GM10266 (cell line): ENCODE results near the gene BASP1.

ENCODE experiments used
- DNase-seq: peaks from one replicate; pipeline ENCODE4 v3.0.0; 2012; ENCODE audit errors: extremely low spot score
- TF ChIP-seq, protein P1 (sequence below): IDR thresholded peaks from 2 replicates; pipeline ENCODE4 v1.5.1; 2012; ENCODE audit warnings: mild to moderate bottlenecking, low read depth; ENCODE audit not compliant: control insufficient read depth, insufficient read depth; ENCODE audit errors: missing control alignments

Gene BASP1

DNA sequence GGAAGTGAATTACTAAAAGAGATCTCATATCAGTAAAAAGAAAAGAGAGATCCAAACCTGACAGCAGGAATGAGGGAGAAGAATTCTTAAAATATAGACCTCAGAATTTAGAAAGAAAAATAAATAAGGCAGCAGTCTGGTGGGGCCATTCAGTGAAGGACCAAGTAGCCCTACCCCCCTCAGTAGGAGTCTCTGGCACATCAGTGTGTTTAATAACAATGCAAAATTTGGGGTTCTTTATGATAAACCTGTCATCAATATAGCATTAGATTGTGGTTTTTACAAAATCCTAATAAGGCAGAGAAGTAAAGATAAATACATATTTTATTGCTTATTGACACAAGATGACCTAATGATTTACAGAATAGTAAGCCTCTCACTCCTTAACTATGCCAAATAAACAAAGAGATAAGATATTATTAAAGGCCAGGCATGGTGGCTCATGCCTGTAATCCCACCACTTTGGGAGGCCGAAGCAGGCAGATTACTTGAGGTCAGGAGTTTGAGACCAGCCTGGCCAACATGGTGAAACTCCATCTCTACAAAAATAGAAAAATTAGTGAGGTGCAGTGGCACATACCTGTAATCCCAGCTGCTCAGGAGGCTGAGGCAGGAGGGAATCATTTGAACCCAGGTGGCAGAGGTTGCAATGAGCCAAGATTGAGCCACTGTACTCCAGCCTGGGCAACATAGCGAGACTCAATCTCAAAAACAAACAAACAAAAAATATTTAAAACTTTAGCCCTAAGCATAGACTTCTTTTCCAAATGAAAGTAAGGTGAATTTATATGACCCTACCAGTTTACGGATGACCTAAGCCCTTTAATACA is 108.6 kb downstream of the BASP1 start:
- TF ChIP-seq, protein P1, sequence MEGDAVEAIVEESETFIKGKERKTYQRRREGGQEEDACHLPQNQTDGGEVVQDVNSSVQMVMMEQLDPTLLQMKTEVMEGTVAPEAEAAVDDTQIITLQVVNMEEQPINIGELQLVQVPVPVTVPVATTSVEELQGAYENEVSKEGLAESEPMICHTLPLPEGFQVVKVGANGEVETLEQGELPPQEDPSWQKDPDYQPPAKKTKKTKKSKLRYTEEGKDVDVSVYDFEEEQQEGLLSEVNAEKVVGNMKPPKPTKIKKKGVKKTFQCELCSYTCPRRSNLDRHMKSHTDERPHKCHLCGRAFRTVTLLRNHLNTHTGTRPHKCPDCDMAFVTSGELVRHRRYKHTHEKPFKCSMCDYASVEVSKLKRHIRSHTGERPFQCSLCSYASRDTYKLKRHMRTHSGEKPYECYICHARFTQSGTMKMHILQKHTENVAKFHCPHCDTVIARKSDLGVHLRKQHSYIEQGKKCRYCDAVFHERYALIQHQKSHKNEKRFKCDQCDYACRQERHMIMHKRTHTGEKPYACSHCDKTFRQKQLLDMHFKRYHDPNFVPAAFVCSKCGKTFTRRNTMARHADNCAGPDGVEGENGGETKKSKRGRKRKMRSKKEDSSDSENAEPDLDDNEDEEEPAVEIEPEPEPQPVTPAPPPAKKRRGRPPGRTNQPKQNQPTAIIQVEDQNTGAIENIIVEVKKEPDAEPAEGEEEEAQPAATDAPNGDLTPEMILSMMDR = no peak
- DNase-seq = no peak
